ENCODE results near the gene PTPRG. TPM values are rescaled to one million over a fixed set of nuclear protein-coding genes. Genes with fewer than 3 reads are reported as not detected.

Gene PTPRG
- total RNA-seq, 1 donor from 2014 or later: 34.1 TPM

GRCh38 chr3:62260655-62261054 lies 699.3 kb downstream of the PTPRG start:
- DNase-seq (ENCODE audit: missing footprints) (no peak), ATAC-seq (no peak)
- intact Hi-C loops (cut with DNase I): no loop called here

DNA sequence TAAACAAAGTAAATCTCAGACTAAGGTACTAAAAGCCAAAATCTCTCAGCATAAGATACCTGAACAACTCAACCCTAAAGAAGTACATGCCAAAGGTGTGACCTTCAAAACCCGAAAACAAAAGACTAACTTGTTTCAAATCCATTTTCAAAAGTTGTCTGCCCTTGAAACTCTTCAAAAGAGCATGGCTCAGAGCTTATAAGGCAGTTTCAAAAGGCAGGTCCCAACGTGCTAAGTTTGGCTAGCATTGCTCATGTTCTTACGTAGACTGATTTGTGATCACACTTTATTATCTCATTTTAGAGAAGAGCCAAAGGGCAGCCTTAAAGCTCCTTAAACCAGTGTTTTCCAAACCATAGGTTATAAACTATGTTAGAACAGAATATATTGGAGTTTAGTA lies 699.8 kb downstream of the PTPRG start:
- intact Hi-C loops (cut with DNase I): no loop called here
- DNase-seq (ENCODE audit: missing footprints): no peak
- ATAC-seq: no peak

DNA sequence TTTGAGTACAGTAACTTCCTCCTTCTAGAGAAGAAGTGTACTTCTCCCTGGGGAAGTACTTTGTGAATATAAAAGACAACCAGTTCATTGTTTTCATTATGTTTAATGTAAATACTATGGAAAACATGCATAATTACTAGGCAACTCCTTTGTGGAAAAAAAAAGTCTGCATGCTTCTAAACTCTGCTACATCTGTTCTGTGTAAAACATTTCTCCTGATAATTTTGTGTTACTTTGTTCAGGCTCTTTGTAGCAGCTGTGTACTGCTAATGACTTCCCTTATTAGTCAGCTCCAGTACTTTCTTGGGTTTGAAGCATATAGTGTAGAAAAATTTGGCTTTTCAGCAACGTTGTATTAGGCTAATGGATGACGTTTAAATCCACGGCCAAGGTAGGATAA lies 700.4 kb downstream of the PTPRG start:
- no peak for ATAC-seq
- intact Hi-C loops (cut with DNase I): no loop called here

DNA sequence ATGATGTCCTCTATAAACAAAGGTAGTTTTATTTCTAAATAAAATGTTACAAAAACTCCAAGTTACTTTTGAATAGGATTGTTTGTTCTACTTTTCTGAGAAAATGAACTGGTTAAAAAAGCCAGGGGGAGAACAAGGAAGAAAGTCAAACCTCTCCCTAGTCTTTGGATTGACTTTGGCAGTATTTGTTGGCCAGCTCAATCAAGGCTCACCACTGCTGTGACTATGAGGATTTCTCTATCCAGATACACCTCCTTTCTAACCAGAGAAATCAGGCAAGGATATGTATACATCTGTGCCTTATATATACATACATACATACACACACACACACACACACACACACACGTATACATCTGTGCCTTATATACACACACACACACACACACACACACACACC lies 704.2 kb downstream of the PTPRG start:
- DNase-seq (ENCODE audit: missing footprints) (no peak), ATAC-seq (no peak)
- intact Hi-C loops (cut with DNase I): no loop called here

More for the DNA sequence above, 700.4 kb downstream of the PTPRG start:
- no peak for DNase-seq (ENCODE audit: missing footprints)

- intact Hi-C loops (cut with DNase I): no loop called here
- DNase-seq (ENCODE audit: missing footprints) (no peak), ATAC-seq (no peak)
Observed at GRCh38 chr3:62266668-62267283, 705.4 kb downstream of the PTPRG start.

DNA sequence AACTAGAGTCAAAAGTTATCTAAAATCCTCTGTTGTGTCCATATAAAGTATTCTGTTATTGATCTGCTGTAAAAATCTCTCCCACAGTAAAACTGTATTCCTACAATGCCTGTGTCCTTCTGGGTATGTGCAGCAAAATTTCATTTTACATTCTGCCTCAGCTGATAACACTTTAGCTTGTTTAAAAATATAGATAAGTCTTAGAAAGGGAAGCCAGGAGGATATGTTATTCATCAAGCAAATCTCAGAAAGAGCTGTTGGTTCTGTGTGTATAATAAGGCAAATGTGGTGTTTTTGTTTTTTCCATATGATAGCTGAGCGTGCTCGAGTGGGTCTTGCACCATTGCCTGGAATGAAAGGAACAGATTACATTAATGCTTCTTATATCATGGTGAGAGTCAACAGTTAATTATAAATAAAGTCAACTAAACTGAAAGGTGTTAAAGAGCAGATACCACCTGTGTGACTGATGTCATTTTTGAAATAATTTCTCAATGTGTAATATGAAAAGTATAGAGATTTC lies 715.3 kb downstream of the PTPRG start:
- ATAC-seq (no peak), DNase-seq (ENCODE audit: missing footprints) (no peak)
- intact Hi-C loops (cut with DNase I): no loop called here

GRCh38 chr3:62277450-62277849 lies 716.1 kb downstream of the PTPRG start:
- no peak for ATAC-seq
- no peak for DNase-seq (ENCODE audit: missing footprints)
- intact Hi-C loops (cut with DNase I): no loop called here

DNA sequence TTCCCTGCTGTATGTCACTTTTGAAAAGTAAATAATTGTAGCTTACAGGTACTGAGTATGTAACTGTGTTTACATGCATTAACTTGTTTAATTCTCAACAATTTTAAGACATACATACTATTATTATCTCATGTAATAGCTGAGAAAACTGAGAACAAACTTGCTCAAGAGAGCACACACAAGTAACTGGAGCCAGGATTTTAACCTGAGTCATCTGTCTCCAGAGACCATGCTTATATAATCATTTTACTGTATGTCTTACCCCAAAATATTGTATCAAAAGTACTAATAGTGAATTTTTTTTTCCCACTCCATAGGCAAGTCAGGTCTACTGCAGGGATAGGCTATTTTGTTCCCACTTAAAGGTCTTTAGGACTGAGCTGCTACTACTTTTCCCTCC lies 716.6 kb downstream of the PTPRG start:
- DNase-seq (ENCODE audit: missing footprints) (no peak), ATAC-seq (no peak)
- intact Hi-C loops (cut with DNase I): no loop called here

DNA sequence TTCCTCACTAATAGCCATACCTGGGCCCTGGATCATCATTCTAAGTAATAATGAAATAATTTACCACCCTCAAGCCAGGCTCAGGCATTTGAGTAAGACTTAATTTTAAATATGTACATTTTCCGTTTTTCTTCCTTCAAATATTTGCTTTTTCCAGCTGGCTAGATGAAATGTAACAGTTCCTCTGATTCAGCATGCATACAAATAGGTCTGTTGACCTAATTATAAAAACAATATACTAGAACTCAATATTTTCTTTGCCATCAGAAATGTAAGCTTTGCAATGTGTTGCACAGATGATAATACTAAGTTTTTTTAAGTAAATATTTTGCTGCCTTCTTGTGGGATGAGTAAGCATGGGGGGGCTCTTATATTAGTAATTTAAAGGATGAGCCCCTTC lies 720.4 kb downstream of the PTPRG start:
- no peak for DNase-seq (ENCODE audit: missing footprints)
- ATAC-seq: no peak
- intact Hi-C loops (cut with DNase I): no loop called here

DNA sequence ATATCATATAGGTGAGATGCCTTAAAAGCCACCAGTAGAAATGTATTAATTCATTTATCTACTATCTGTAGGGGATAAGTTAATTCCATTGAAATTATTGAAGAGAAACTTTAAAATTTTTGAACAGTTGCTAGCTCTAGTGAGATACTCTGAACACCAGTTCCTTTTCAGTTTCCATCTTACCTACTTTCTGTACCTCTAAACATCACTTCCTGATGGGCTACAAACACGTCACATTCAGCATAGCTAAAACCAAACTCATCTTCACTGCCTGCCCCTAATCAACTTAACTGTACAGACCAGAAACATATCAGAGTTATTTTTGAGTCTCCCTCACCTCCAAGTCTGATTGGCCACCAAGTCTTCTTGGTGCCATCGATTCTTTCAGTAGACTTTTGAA lies 723.1 kb downstream of the PTPRG start:
- ATAC-seq (no peak), DNase-seq (ENCODE audit: missing footprints) (no peak)
- intact Hi-C loops (cut with DNase I): no loop called here

DNA sequence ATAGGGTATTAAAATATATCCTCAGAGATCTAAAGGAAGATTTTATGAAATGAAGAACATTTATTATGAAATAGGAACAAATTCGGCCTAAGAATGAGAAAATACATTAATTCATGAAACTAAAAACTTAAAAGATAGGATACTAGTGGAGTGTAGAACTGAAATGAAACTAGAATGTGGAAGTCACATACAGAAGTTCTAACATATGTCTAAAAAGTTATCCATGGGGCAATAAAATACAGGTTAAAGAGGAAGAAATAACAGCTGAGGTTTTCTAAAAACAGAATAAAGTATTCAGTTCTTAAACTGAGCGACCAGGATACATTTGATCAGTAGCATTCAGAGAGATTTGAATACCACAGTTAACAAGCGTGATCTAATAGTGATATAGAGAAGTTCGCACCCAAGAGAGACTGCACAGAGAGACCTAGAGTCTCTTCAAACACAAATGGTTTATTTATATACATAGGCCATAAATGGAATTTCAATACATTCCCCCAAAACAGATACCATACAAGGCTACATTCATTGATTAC lies 726.1 kb downstream of the PTPRG start:
- no peak for DNase-seq (ENCODE audit: missing footprints)
- intact Hi-C loops (cut with DNase I): no loop called here

DNA sequence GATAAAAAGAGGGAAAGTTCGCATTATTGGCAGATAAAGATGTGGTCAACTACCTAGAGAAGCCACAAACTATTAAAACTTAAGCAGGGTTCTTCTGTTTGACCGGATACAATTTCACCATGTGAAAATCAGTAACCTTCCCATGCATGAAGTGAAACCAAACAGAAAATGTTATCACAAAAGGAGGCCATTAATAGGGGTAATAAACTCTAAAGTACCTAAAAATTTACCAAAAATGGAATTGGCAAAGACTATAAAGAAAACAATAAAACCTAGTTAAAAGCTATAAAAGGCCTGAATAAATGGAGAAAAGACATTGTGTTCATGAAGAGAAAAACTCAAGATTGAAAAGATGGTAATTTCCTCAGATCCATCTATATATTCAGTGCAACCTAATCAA lies 728.6 kb downstream of the PTPRG start:
- ATAC-seq (no peak), DNase-seq (ENCODE audit: missing footprints) (no peak)
- intact Hi-C loops (cut with DNase I): no loop called here

More for the DNA sequence above, 726.1 kb downstream of the PTPRG start:
- ATAC-seq: no peak

GRCh38 chr3:62293051-62293780 lies 731.8 kb downstream of the PTPRG start:
- DNase-seq (ENCODE audit: missing footprints) (no peak), ATAC-seq (no peak)
- intact Hi-C loops (cut with DNase I): no loop called here

DNA sequence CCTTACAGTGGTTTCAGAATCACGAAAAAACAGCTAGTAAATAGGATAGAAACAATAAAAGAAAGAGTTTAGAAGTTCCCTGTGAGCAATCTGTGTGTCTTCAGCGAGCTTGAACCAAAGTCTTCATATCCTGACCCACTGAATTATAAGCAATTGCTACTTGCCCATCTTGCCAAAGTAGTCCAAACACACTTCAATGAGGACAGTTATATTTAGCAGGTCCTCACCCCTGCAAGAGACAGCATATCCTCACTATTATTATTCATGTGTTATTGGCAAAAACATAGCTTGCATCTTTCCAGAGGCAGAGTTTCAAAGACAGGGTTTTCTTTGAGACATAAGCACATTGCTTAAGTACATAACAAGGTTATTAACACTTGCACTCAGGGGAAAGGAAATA lies 734.2 kb downstream of the PTPRG start:
- ATAC-seq (no peak), DNase-seq (ENCODE audit: missing footprints) (no peak)
- intact Hi-C loops (cut with DNase I): no loop called here

DNA sequence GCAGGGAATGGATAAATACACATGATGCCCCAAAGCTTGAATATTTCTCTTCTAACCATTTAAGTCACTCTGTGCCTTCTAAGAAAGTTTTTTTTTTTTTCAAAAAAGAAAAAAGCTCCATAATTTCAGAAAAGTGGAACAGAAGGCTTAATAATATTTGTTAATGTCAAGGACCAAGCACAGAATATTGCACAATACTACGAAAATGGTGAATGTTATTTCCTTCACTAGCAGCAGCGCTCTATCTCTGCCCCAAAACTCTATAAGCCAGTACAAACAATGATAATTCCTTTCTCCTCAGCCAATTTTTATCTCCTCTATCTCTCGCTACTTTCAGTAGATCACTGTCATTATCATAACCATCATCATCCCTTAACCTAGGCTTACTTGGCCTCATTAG lies 739.2 kb downstream of the PTPRG start:
- DNase-seq (ENCODE audit: missing footprints) (no peak), ATAC-seq (no peak)
- intact Hi-C loops (cut with DNase I): no loop called here

- DNase-seq (ENCODE audit: missing footprints) (no peak), ATAC-seq (no peak)
- intact Hi-C loops (cut with DNase I): no loop called here
Observed at GRCh38 chr3:62312201-62312600, 750.8 kb downstream of the PTPRG start.

GRCh38 chr3:62316525-62316924 lies 755.2 kb downstream of the PTPRG start:
- intact Hi-C loops (cut with DNase I): no loop called here
- DNase-seq (ENCODE audit: missing footprints) (no peak), ATAC-seq (no peak)

GRCh38 chr3:62318365-62318751 lies 757.0 kb downstream of the PTPRG start:
- intact Hi-C loops (cut with DNase I): no loop called here
- no peak for ATAC-seq
- DNase-seq (ENCODE audit: missing footprints): no peak

DNA sequence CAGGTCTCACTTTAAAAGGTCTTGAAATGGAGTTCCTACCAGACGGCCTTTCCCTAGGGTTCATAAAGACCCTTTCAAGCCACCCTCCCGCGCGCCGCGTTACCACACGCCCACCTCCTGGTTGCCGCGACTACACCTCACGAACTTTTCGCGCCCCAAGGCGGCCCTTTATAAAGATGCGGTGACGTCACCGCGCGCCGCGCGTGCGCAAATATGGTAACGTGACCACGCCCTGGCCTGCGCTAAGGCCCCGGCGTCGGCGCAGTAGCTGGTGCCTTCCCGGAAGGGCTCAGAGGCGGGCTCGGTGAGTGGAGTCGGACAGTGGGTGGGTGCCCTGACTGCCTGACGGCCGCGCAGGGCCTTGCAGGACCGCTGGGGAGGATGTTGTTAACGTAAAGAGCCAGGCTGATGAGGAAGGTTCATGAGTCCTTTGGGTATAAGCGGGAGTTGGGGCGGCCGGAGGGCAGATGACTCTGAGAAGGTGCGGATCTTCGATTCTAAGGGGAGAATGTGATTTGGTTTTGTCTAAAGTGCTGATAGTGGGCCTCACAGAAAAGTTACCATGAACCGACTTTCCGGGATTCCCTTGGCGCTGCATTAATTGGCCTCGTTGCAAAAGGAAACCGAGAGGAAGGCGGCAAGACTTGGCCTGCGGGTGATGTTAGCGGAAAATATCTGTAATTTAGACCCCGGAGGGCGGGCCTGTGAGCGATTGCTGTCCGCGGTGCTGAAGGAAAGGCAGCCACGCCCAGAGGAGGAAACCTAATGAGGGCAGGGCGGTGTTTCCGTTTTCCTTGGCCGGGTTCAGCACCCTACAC lies 757.6 kb downstream of the PTPRG start:
- ATAC-seq: peak; percentile 97
- peak; percentile 94 for DNase-seq (ENCODE audit: missing footprints)
- intact Hi-C loops (cut with DNase I): no loop called here

All from Right ventricle myocardium inferior (tissue), 1 donor.